HCT116 (cell line): Measurements from ENCODE around the gene FKBP5.

Experiments used
- CEBPB ChIP-seq: IDR thresholded peaks from 2 replicates; pipeline ENCODE4 v1.6.1; 2012; ENCODE audit warnings: low read depth
- EZH2 ChIP-seq: fragments of 200-600 bp; sonication (generic); IDR thresholded peaks from 2 replicates; pipeline ENCODE4 v1.6.1; 2017; ENCODE audit warnings: antibody characterized with exemption, mixed run types
- POLR2AphosphoS5 ChIP-seq: IDR thresholded peaks from 2 replicates; pipeline ENCODE4 v1.6.1; 2011; ENCODE audit warnings: mild to moderate bottlenecking, low read depth, low read length, moderate library complexity
- RAD21 ChIP-seq: IDR thresholded peaks from 2 replicates; pipeline ENCODE4 v1.6.1; 2012; ENCODE audit warnings: low read depth, mild to moderate bottlenecking
- ZBTB33 ChIP-seq: IDR thresholded peaks from 2 replicates; pipeline ENCODE4 v1.6.1; 2011; ENCODE audit warnings: mild to moderate bottlenecking, low read length, moderate library complexity; ENCODE audit not compliant: insufficient replicate concordance; ENCODE audit errors: extremely low read depth
- TF ChIP-seq, protein P1 (sequence below), 3 experiments: fragments of 200-600 bp in 1 of 3; sonication (generic) in 1 of 3; IDR thresholded peaks in 2 of 3; conservative IDR thresholded peaks in 1 of 3; 2 replicates each; pipeline ENCODE4 v1.5.1; 2012 to 2017; ENCODE audit warnings: low read depth in 2 of 3, low read length in 2 of 3, antibody characterized with exemption in 1 of 3, borderline replicate concordance in 1 of 3, control low read depth in 1 of 3, mild to moderate bottlenecking in 1 of 3, mixed read lengths in 1 of 3, mixed run types in 1 of 3, moderate library complexity in 1 of 3; ENCODE audit not compliant: insufficient read depth in 1 of 3
- TF ChIP-seq, protein P2 (sequence below): IDR thresholded peaks from 2 replicates; pipeline ENCODE4 v1.6.1; 2012; ENCODE audit warnings: low read depth

GRCh38 chr6:35629876-35630378 lies 58.8 kb downstream of the FKBP5 start:
- TF ChIP-seq, protein P1, sequence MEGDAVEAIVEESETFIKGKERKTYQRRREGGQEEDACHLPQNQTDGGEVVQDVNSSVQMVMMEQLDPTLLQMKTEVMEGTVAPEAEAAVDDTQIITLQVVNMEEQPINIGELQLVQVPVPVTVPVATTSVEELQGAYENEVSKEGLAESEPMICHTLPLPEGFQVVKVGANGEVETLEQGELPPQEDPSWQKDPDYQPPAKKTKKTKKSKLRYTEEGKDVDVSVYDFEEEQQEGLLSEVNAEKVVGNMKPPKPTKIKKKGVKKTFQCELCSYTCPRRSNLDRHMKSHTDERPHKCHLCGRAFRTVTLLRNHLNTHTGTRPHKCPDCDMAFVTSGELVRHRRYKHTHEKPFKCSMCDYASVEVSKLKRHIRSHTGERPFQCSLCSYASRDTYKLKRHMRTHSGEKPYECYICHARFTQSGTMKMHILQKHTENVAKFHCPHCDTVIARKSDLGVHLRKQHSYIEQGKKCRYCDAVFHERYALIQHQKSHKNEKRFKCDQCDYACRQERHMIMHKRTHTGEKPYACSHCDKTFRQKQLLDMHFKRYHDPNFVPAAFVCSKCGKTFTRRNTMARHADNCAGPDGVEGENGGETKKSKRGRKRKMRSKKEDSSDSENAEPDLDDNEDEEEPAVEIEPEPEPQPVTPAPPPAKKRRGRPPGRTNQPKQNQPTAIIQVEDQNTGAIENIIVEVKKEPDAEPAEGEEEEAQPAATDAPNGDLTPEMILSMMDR (IDR thresholded peaks at IDR 0.05 in 2 of 3, conservative IDR thresholded peaks at IDR 0.05 in 1 of 3; ENCODE audit: borderline replicate concordance in 1 of 3, insufficient read depth in 1 of 3, low read depth in 2 of 3, low read length in 2 of 3): no peak
- no peak for TF ChIP-seq POLR2AphosphoS5
- no peak for TF ChIP-seq RAD21
- no peak for TF ChIP-seq EZH2
- TF ChIP-seq, protein P2, sequence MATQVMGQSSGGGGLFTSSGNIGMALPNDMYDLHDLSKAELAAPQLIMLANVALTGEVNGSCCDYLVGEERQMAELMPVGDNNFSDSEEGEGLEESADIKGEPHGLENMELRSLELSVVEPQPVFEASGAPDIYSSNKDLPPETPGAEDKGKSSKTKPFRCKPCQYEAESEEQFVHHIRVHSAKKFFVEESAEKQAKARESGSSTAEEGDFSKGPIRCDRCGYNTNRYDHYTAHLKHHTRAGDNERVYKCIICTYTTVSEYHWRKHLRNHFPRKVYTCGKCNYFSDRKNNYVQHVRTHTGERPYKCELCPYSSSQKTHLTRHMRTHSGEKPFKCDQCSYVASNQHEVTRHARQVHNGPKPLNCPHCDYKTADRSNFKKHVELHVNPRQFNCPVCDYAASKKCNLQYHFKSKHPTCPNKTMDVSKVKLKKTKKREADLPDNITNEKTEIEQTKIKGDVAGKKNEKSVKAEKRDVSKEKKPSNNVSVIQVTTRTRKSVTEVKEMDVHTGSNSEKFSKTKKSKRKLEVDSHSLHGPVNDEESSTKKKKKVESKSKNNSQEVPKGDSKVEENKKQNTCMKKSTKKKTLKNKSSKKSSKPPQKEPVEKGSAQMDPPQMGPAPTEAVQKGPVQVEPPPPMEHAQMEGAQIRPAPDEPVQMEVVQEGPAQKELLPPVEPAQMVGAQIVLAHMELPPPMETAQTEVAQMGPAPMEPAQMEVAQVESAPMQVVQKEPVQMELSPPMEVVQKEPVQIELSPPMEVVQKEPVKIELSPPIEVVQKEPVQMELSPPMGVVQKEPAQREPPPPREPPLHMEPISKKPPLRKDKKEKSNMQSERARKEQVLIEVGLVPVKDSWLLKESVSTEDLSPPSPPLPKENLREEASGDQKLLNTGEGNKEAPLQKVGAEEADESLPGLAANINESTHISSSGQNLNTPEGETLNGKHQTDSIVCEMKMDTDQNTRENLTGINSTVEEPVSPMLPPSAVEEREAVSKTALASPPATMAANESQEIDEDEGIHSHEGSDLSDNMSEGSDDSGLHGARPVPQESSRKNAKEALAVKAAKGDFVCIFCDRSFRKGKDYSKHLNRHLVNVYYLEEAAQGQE: no peak
- no peak for TF ChIP-seq CEBPB
- TF ChIP-seq ZBTB33: no peak
